Measurements from ENCODE around the gene BTF3L4. TPM values are rescaled to one million over a fixed set of nuclear protein-coding genes. Genes with fewer than 3 reads are reported as not detected.

The BTF3L4 gene
- total and polyA plus RNA-seq, 5 donors from 2014 or later, result 36.0 to 92.9 (median 70.4) TPM

DNA sequence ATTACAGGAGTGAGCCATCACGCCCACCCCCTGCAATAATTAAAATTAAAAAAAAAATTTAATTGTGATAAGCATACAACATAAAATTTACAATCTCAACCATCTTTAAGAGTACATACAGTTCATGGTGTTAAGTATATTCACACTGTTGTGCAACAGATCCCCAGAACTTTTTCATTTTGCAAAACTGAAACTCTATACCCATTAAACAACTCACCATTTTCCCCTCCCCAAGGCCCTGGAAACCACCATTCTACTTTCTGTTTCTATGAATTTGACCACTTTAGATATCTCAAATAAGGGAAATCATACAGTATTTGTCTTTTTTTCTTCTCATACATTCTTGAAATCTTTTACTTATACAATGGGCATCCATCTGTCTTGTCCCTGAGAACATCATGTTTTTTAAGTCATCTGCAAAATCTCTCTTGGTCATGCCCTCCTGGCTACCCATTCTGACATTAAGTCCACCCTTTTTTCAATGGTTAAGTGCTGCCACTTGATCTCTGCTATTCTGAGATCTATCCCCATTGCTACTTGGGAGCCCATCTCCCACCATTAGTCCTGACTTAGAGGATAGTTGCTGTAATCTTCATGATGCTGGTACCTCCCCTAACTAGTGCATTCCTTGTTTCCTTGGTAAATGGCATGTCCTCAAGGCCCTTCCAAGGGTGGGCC, 46.4 kb downstream of the BTF3L4 start:
- Mint-ChIP-seq H3K4me1 (peaks cover 0 to 3% (median 1%) of the 10 kb centered on the region in 4 donors), H3K36me3 (no peaks in the 10 kb centered on the region), H3K4me3 (no peak overlapping the region), H3K9me3 (no peaks in the 10 kb centered on the region), H3K27me3 (peaks cover 14% of the 10 kb centered on the region), H3K27ac (no peak overlapping the region)
- H3K9me3 ChIP-seq (ENCODE audit: control insufficient read depth in 2 of 2, low read length in 2 of 2), result no peaks in the 10 kb centered on the region
- no peaks in the 10 kb centered on the region for H3K27me3 ChIP-seq (ENCODE audit: control insufficient read depth, insufficient read depth, low read length)
- H3K36me3 ChIP-seq (ENCODE audit: control insufficient read depth, insufficient read depth, low read length), result no peaks in the 10 kb centered on the region
- H3K4me1 ChIP-seq (ENCODE audit: control insufficient read depth, insufficient read depth, low read length, poor library complexity, severe bottlenecking), result no peaks in the 10 kb centered on the region
- no peak for ATAC-seq (ENCODE audit: low read depth in 2 of 2)
- no peak overlapping the region for H3K27ac ChIP-seq (ENCODE audit: insufficient read depth, low read length, poor library complexity, severe bottlenecking)
- DNase-seq, result peak in 1 of 3 donors; percentile 22
- no peak overlapping the region for H3K4me3 ChIP-seq (ENCODE audit: low read depth, low read length)

GRCh38 chr1:52111492-52111891, 55.4 kb downstream of the BTF3L4 start:
- no peaks in the 10 kb centered on the region for H3K9me3 Mint-ChIP-seq
- H3K27me3 Mint-ChIP-seq, result no peaks in the 10 kb centered on the region
- no peaks in the 10 kb centered on the region for H3K4me1 Mint-ChIP-seq
- Histone ChIP-seq H3K36me3 (ENCODE audit: control insufficient read depth, insufficient read depth, low read length) (no peaks in the 10 kb centered on the region), H3K4me3 (ENCODE audit: low read depth, low read length) (no peak overlapping the region), H3K27me3 (ENCODE audit: control insufficient read depth, insufficient read depth, low read length) (peaks cover 2% of the 10 kb centered on the region), H3K27ac (ENCODE audit: insufficient read depth, low read length, poor library complexity, severe bottlenecking) (no peak overlapping the region), H3K9me3 (ENCODE audit: control insufficient read depth in 2 of 2, low read length in 2 of 2) (no peaks in the 10 kb centered on the region), H3K4me1 (ENCODE audit: control insufficient read depth, insufficient read depth, low read length, poor library complexity, severe bottlenecking) (no peaks in the 10 kb centered on the region)
- no peak overlapping the region for H3K4me3 Mint-ChIP-seq
- H3K27ac Mint-ChIP-seq, result no peak overlapping the region
- H3K36me3 Mint-ChIP-seq, result no peaks in the 10 kb centered on the region
- ATAC-seq (ENCODE audit: low read depth in 2 of 2), result no peak
- DNase-seq, result no peak

- Histone ChIP-seq H3K4me1 (ENCODE audit: control insufficient read depth, insufficient read depth, low read length, poor library complexity, severe bottlenecking) (no peaks in the 10 kb centered on the region), H3K9me3 (ENCODE audit: control insufficient read depth in 2 of 2, low read length in 2 of 2) (no peaks in the 10 kb centered on the region), H3K27me3 (ENCODE audit: control insufficient read depth, insufficient read depth, low read length) (peaks cover 2% of the 10 kb centered on the region), H3K27ac (ENCODE audit: insufficient read depth, low read length, poor library complexity, severe bottlenecking) (no peak overlapping the region), H3K4me3 (ENCODE audit: low read depth, low read length) (no peak overlapping the region), H3K36me3 (ENCODE audit: control insufficient read depth, insufficient read depth, low read length) (no peaks in the 10 kb centered on the region)
- Mint-ChIP-seq H3K27ac (no peak overlapping the region), H3K4me3 (no peak overlapping the region), H3K27me3 (no peaks in the 10 kb centered on the region), H3K4me1 (no peaks in the 10 kb centered on the region), H3K9me3 (no peaks in the 10 kb centered on the region), H3K36me3 (no peaks in the 10 kb centered on the region)
- ATAC-seq (ENCODE audit: low read depth in 2 of 2), result no peak
- no peak for DNase-seq
These were observed 56.4 kb downstream of the BTF3L4 start for GRCh38 chr1:52112489-52112888.

- Histone ChIP-seq H3K36me3 (ENCODE audit: control insufficient read depth, insufficient read depth, low read length) (no peaks in the 10 kb centered on the region), H3K27me3 (ENCODE audit: control insufficient read depth, insufficient read depth, low read length) (no peaks in the 10 kb centered on the region), H3K9me3 (ENCODE audit: control insufficient read depth in 2 of 2, low read length in 2 of 2) (no peaks in the 10 kb centered on the region), H3K4me3 (ENCODE audit: low read depth, low read length) (no peak overlapping the region), H3K27ac (ENCODE audit: insufficient read depth, low read length, poor library complexity, severe bottlenecking) (no peak overlapping the region), H3K4me1 (ENCODE audit: control insufficient read depth, insufficient read depth, low read length, poor library complexity, severe bottlenecking) (no peaks in the 10 kb centered on the region)
- Mint-ChIP-seq H3K27me3 (peaks cover 16% of the 10 kb centered on the region), H3K36me3 (no peaks in the 10 kb centered on the region), H3K27ac (peak overlapping the region in 1 of 3 donors; percentile 38), H3K4me1 (no peaks in the 10 kb centered on the region), H3K9me3 (peaks cover 0 to 2% (median 0%) of the 10 kb centered on the region in 7 donors), H3K4me3 (no peak overlapping the region)
- DNase-seq, result no peak
- ATAC-seq (ENCODE audit: low read depth in 2 of 2), result no peak
These were observed 63.4 kb downstream of the BTF3L4 start for GRCh38 chr1:52119301-52120079.

DNA sequence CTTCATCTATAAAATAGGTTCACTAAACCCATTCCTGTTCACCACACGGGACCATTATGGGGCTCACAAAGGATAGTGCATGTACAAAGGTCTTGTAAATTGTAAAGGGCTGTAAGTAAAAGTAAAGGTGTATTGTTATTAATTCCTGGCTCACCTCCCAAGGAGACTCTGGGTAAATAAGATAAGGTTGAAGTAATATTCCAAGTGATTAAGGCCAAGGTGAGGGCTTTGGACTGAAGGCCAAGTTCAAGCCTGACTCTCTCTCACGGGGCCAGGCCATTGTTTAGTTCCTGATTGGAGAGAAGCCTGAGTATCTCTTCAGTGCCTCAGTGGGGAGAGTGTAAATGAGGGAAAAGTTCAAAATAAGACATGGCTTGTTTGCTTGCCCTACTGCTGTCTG, 66.3 kb downstream of the BTF3L4 start:
- H3K27me3 Mint-ChIP-seq, result peaks cover 34% of the 10 kb centered on the region
- Histone ChIP-seq H3K9me3 (ENCODE audit: control insufficient read depth in 2 of 2, low read length in 2 of 2) (no peaks in the 10 kb centered on the region), H3K27ac (ENCODE audit: insufficient read depth, low read length, poor library complexity, severe bottlenecking) (no peak overlapping the region), H3K36me3 (ENCODE audit: control insufficient read depth, insufficient read depth, low read length) (no peaks in the 10 kb centered on the region), H3K4me1 (ENCODE audit: control insufficient read depth, insufficient read depth, low read length, poor library complexity, severe bottlenecking) (no peaks in the 10 kb centered on the region), H3K4me3 (ENCODE audit: low read depth, low read length) (no peak overlapping the region), H3K27me3 (ENCODE audit: control insufficient read depth, insufficient read depth, low read length) (peaks cover 10% of the 10 kb centered on the region)
- H3K36me3 Mint-ChIP-seq, result no peaks in the 10 kb centered on the region
- H3K27ac Mint-ChIP-seq, result no peak overlapping the region
- DNase-seq, result no peak
- no peak for ATAC-seq (ENCODE audit: low read depth in 2 of 2)
- no peak overlapping the region for H3K4me3 Mint-ChIP-seq
- H3K9me3 Mint-ChIP-seq, result peaks cover 0 to 2% (median 0%) of the 10 kb centered on the region in 7 donors
- no peaks in the 10 kb centered on the region for H3K4me1 Mint-ChIP-seq

- no peaks in the 10 kb centered on the region for H3K36me3 Mint-ChIP-seq
- H3K27ac Mint-ChIP-seq, result no peak overlapping the region
- H3K9me3 Mint-ChIP-seq, result peaks cover 0 to 1% (median 0%) of the 10 kb centered on the region in 7 donors
- Histone ChIP-seq H3K4me3 (ENCODE audit: low read depth, low read length) (no peak overlapping the region), H3K27ac (ENCODE audit: insufficient read depth, low read length, poor library complexity, severe bottlenecking) (no peak overlapping the region), H3K9me3 (ENCODE audit: control insufficient read depth in 2 of 2, low read length in 2 of 2) (no peaks in the 10 kb centered on the region), H3K27me3 (ENCODE audit: control insufficient read depth, insufficient read depth, low read length) (peaks cover 13% of the 10 kb centered on the region), H3K4me1 (ENCODE audit: control insufficient read depth, insufficient read depth, low read length, poor library complexity, severe bottlenecking) (no peaks in the 10 kb centered on the region), H3K36me3 (ENCODE audit: control insufficient read depth, insufficient read depth, low read length) (no peaks in the 10 kb centered on the region)
- no peaks in the 10 kb centered on the region for H3K4me1 Mint-ChIP-seq
- ATAC-seq (ENCODE audit: low read depth in 2 of 2) (no peak), DNase-seq (no peak)
- no peak overlapping the region for H3K4me3 Mint-ChIP-seq
- H3K27me3 Mint-ChIP-seq, result peaks cover 37% of the 10 kb centered on the region
These were observed 67.5 kb downstream of the BTF3L4 start for GRCh38 chr1:52123622-52124021.

DNA sequence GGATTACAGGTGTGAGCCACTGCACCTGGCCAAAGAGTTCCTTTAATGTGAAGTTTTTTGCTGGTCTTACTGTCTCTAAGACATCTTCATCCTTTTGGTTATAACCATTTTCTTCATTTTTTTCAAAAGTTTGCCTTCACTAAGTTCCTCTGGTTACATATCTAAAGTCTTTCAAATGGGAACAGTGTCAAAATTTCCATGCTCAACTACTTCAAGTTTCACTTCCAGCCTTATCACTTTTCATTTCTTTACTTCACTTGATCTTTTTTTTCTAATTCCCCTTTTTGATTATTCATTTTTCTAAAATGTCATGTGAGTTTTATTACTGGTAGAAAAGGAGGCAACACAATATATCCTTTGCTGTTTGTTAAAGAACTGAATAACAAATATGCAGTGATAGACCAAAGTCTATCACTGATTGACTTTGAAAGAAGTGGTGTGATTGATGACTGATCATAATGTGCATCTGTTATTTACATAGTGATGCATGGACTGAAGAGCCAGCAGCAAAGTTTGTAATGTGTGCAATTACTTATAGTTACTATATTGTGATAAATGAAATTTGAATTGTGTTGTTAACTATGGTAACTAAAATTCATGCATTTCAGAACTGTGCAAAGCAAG, 69.8 kb downstream of the BTF3L4 start:
- Mint-ChIP-seq H3K4me3 (no peak overlapping the region), H3K4me1 (no peaks in the 10 kb centered on the region), H3K27ac (no peak overlapping the region), H3K36me3 (no peaks in the 10 kb centered on the region), H3K9me3 (peaks cover 0 to 1% (median 0%) of the 10 kb centered on the region in 7 donors), H3K27me3 (peaks cover 37% of the 10 kb centered on the region)
- H3K27ac ChIP-seq (ENCODE audit: insufficient read depth, low read length, poor library complexity, severe bottlenecking), result no peak overlapping the region
- no peaks in the 10 kb centered on the region for H3K9me3 ChIP-seq (ENCODE audit: control insufficient read depth in 2 of 2, low read length in 2 of 2)
- no peak for DNase-seq
- peaks cover 15% of the 10 kb centered on the region for H3K27me3 ChIP-seq (ENCODE audit: control insufficient read depth, insufficient read depth, low read length)
- no peaks in the 10 kb centered on the region for H3K4me1 ChIP-seq (ENCODE audit: control insufficient read depth, insufficient read depth, low read length, poor library complexity, severe bottlenecking)
- no peak overlapping the region for H3K4me3 ChIP-seq (ENCODE audit: low read depth, low read length)
- no peaks in the 10 kb centered on the region for H3K36me3 ChIP-seq (ENCODE audit: control insufficient read depth, insufficient read depth, low read length)
- no peak for ATAC-seq (ENCODE audit: low read depth in 2 of 2)
